ENCODE results near the gene LBHD2.

DNA sequence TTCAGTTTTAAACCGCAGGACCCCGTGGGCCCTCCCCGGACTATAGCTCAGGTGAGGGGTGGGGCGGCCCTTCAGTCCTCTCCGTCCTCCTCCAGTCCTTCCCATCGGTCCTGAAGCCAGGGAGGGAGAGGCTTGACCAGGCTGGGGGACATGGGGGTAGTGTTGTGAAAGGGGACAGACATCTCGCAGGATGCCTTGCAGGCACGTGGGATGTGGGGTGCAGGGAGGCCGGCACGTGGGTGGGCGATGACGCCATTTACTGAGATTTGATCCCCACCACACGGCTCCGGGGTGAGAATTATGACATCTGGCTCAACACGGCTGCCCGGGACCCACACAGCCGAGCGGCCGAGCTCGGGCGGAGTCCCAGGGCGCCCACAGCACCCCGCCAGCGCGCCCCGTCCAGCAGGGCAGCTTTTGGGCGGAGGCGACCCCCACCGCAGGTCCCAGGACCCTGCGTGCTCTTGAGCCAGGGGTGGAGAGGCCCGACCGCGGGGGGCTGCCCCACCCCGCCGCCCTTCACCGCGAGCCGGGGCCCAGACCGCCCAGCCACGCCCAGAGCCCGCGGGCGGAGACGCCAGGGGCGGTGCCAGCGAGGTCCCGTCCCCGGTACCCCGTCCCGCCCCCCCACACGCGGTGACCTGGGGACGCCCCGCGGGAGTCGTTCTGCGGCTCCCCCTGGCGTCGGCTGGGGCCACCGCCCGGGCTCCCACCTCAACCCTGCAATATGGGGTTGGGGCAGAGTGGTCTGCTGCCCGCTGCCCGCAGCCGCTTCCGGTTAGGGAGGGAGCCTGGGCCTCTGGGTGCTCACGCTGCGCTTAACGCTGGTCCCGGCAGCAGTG, 7.3 kb downstream of the LBHD2 start:
- TF ChIP-seq, protein P1, sequence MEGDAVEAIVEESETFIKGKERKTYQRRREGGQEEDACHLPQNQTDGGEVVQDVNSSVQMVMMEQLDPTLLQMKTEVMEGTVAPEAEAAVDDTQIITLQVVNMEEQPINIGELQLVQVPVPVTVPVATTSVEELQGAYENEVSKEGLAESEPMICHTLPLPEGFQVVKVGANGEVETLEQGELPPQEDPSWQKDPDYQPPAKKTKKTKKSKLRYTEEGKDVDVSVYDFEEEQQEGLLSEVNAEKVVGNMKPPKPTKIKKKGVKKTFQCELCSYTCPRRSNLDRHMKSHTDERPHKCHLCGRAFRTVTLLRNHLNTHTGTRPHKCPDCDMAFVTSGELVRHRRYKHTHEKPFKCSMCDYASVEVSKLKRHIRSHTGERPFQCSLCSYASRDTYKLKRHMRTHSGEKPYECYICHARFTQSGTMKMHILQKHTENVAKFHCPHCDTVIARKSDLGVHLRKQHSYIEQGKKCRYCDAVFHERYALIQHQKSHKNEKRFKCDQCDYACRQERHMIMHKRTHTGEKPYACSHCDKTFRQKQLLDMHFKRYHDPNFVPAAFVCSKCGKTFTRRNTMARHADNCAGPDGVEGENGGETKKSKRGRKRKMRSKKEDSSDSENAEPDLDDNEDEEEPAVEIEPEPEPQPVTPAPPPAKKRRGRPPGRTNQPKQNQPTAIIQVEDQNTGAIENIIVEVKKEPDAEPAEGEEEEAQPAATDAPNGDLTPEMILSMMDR (conservative IDR thresholded peaks at IDR 0.05; ENCODE audit: low read length) = peak; percentile 69
- TF ChIP-seq EZH2phosphoT487 (IDR thresholded peaks at IDR 0.05; ENCODE audit: borderline replicate concordance, low read depth, low read length) = no peak

Measured in OCI-LY7 (cell line).